HFFc6 (cell line): Measurements from ENCODE around the gene C4orf17. TPM values are rescaled to one million over a fixed set of nuclear protein-coding genes. Genes with fewer than 3 reads are reported as not detected.

ENCODE experiments used
- DNase-seq: peaks from one replicate; pipeline ENCODE4 v3.0.0-alpha.2; 2018
- H3K27ac Mint-ChIP-seq: 2 replicates; pipeline ENCODE4 v1.8.0; 2020; ENCODE audit warnings: mild to moderate bottlenecking, mixed read lengths
- H3K27me3 Mint-ChIP-seq: 2 replicates; pipeline ENCODE4 v1.8.0; 2021; ENCODE audit warnings: mild to moderate bottlenecking, moderate library complexity, mixed read lengths; ENCODE audit not compliant: insufficient read depth
- H3K36me3 Mint-ChIP-seq: 2 replicates; pipeline ENCODE4 v1.8.0; 2021; ENCODE audit warnings: low read depth, mixed read lengths
- H3K4me1 Mint-ChIP-seq: 2 replicates; pipeline ENCODE4 v1.8.0; 2020; ENCODE audit warnings: low read depth, mixed read lengths
- H3K4me3 Mint-ChIP-seq: 2 replicates; pipeline ENCODE4 v1.8.0; 2020; ENCODE audit warnings: mild to moderate bottlenecking, moderate library complexity, mixed read lengths
- H3K9me3 Mint-ChIP-seq: 2 replicates; pipeline ENCODE4 v1.8.0; 2020; ENCODE audit warnings: mild to moderate bottlenecking, mixed read lengths
- CTCF ChIP-seq: fragments of 200-600 bp; sonication (generic); IDR thresholded peaks from 2 replicates; pipeline ENCODE4 v1.5.0; 2021; ENCODE audit warnings: antibody characterized with exemption, mild to moderate bottlenecking
- total RNA-seq, 6 experiments: library from RNA; stranded (reverse); fragmentation: NEBNext Ultra II Directional; extraction: Animal tissue kit (Norgen Biotek cat#: 25700); gene quantifications; 2 replicates in 1 of 6; 3 replicates in 5 of 6; pipeline ENCODE4 v1.2.3, GENCODE V29; 2021

The C4orf17 gene
- total RNA-seq, 6 experiments from 2014 or later, result not detected

DNA sequence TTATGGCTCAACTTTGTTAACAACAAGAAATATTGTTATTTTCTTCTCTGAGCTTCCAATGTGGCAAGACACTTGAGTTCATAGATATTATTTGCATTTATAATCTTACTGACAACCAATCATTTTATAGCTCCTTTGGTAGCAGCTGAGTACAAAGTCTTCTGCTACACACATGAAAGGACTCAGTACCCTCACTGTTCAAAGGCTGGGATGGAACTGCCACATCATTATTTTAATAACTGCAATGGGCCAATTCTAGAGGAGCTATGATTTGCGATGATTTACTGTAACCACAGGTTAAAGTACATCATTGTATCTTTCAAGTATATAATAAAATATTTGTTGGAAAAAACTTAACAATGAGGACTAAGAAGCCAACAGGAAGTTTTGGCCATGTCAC, 74.7 kb downstream of the C4orf17 start:
- DNase-seq, result no peak
- no peak for TF ChIP-seq CTCF
- Mint-ChIP-seq H3K4me1 (no peaks in the 10 kb centered on the region), H3K36me3 (no peaks in the 10 kb centered on the region), H3K27me3 (no peaks in the 10 kb centered on the region; the same call in 1 of the 2 replicates), H3K9me3 (no peaks in the 10 kb centered on the region), H3K4me3 (no peak overlapping the region), H3K27ac (no peak overlapping the region)

GRCh38 chr4:99586322-99586721, 75.5 kb downstream of the C4orf17 start:
- no peak for TF ChIP-seq CTCF
- Mint-ChIP-seq H3K36me3 (no peaks in the 10 kb centered on the region), H3K9me3 (no peaks in the 10 kb centered on the region), H3K27ac (no peak overlapping the region), H3K4me3 (no peak overlapping the region), H3K27me3 (no peaks in the 10 kb centered on the region; the same call in 1 of the 2 replicates), H3K4me1 (no peaks in the 10 kb centered on the region)
- no peak for DNase-seq

DNA sequence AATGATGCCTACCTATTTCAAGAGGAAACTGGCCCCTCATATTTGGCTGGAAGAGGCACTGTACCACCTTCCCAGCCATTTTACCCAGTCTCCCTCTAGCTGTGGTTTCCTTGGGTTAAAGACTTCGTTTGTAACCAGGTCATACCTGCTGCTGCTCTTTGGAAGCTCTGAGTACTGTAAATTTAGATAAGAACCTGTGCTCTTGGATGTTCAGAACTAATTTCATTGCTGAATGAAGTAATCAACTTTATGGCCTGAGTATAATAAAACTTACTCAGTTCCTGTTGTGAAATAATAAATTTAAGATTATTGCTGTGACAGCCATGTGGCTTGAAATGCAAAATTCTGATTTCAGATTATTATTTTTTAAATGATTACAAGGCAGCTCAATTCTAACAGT, 76.0 kb downstream of the C4orf17 start:
- no peak overlapping the region for H3K27ac Mint-ChIP-seq
- TF ChIP-seq CTCF, result no peak
- no peaks in the 10 kb centered on the region; the same call in 1 of the 2 replicates for H3K27me3 Mint-ChIP-seq
- DNase-seq, result no peak
- H3K36me3 Mint-ChIP-seq, result no peaks in the 10 kb centered on the region
- no peaks in the 10 kb centered on the region for H3K9me3 Mint-ChIP-seq
- no peaks in the 10 kb centered on the region for H3K4me1 Mint-ChIP-seq
- H3K4me3 Mint-ChIP-seq, result no peak overlapping the region

DNA sequence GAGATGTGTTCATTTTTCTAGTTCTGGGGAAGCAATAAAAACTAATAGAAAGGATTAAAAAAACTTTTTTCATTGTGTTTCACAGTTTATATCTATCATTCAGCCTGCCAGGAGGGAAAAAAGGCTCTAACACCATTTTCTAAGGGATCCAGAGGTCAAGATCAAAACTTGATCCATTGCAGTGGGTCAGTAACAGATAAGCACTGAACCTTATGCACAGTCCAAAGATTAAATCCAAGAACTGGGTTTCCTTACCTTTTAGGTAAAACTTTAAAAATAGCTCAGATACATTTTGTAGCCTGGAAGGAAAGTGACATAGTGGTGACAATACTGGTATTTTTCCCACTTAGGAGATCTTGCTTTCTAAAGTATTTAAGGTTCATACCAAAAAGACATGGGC, 76.5 kb downstream of the C4orf17 start:
- DNase-seq, result no peak
- Mint-ChIP-seq H3K9me3 (no peaks in the 10 kb centered on the region), H3K36me3 (no peaks in the 10 kb centered on the region), H3K27me3 (no peaks in the 10 kb centered on the region; the same call in 1 of the 2 replicates), H3K4me3 (no peak overlapping the region), H3K27ac (no peak overlapping the region), H3K4me1 (no peaks in the 10 kb centered on the region)
- no peak for TF ChIP-seq CTCF

DNA sequence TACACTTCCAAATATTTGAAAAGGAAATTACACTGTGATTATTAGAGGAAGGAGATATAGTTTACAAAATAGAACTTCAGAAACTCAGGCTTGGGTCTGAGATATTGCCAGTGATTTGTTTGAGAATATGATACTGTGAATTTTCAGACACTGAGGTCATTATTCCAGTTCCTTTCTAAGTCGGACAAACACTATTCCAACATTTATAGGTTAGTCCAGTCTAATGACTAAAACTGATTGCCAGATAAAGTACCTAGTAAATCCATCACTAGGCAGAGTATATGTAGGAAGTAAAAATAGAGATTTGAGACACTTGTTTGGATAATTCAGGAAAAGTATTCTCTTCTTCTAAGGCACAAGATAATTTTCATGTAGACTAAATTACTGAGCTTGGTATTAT, 77.0 kb downstream of the C4orf17 start:
- Mint-ChIP-seq H3K4me1 (no peaks in the 10 kb centered on the region), H3K27ac (no peak overlapping the region), H3K36me3 (no peaks in the 10 kb centered on the region), H3K9me3 (no peaks in the 10 kb centered on the region), H3K27me3 (no peaks in the 10 kb centered on the region; the same call in 1 of the 2 replicates), H3K4me3 (no peak overlapping the region)
- TF ChIP-seq CTCF, result no peak
- no peak for DNase-seq

DNA sequence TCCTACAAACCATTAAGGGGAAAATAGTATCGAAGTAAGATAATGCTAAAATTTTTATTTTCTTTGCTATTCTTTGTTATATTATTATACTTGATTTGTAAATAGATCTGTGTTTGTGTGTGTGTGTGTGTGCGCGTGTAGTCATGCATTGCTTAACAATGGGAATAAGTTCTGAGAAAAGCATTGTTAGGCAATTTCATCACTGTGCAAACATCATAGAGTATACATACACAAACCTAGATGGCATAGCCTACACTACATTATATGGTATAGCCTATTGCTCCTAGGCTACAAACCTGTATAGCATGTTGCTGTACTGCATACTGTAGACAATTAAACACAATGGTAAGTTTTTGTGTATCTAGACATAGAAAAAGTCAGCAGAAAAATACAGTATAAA, 80.9 kb downstream of the C4orf17 start:
- H3K9me3 Mint-ChIP-seq, result no peaks in the 10 kb centered on the region
- H3K4me3 Mint-ChIP-seq, result no peak overlapping the region
- H3K36me3 Mint-ChIP-seq, result no peaks in the 10 kb centered on the region
- H3K27me3 Mint-ChIP-seq, result no peaks in the 10 kb centered on the region; the same call in 1 of the 2 replicates
- H3K4me1 Mint-ChIP-seq, result no peaks in the 10 kb centered on the region
- no peak overlapping the region for H3K27ac Mint-ChIP-seq
- DNase-seq, result no peak
- no peak for TF ChIP-seq CTCF
